HG03571 (cell line): ENCODE data around the gene MPDZ.

Experiments
- ATAC-seq: cut with Tn5 transposase; IDR thresholded peaks from one replicate; pipeline ENCODE4 v1.9.1; 2021; ENCODE audit not compliant: unreplicated experiment

The MPDZ gene

DNA sequence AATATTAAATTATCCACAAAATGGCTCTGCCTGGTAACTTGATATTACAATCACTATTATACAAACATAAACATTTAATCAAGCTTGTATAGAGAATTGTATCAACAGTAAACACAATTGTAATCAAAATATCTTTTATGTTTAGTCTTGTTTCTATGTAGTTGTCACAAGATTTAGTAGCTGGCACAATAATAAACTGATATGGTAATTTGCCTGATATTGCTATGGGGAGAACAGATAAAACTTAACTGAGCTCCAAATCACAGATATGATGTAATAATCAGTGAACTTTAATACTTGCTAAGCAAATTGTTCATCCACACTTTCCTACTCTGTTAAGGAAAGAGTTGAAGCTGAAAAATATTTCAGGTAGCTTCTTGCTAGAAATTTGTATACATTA, 189.8 kb downstream of the MPDZ start:
- ATAC-seq = no peak

DNA sequence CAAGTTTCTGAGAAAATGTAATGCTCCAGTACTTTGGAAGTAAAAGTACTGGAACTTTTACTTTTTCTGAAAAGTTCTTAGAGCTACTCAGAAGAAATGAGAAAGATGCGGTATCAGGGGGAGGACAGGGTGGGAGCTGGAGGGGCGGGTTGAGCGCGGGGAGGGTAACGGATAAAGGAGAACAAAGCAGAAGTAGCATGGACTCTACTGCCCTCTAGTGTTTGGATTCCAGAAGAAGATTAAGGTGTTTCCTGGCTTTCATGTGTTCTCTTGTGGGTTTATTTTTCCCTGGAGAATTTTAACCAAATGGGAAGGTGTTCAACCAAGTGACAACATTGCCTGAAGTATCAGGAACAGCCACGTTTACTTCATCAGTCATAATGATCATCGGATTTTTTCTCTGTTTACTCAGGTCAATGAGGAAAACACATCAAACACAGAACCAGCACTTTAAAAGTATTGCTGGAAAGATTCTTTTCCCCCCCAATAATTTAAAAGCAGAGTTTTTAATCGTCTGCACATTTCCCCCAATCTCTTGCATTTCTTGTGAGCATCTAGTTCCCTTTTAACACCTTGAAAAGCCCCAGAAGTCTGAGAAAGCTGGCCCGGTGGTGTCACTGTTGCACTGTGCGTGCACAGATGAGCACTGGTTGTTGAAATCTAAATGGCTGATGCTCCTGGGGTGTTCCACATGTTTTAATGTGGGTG, 190.6 kb downstream of the MPDZ start:
- ATAC-seq = no peak

DNA sequence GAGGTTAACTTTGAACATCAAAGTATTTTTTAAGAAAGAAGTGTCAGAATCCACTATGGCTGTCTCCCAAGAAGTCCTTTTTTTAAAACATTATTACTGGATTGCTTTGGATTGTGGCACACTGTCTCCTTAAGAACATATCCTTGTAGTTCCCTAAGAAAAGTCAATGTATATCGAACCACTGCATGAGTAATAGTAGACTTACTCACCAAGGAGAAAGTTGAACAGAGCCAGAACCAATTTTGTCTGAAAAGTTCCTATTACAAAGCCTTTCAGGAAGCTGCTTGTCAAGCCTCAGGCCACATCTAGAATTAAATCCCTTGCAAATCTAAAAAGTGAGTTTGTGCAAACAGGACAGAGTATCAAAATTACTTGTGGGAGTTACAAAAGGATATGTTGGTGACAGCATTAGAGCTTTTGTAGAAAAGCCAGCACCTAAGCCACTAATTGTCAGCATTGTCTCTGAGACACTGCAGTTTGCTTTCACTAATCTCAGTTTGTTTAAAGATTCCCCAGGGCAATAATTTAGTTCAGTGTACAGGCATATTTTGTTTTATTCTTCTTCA, 195.4 kb downstream of the MPDZ start:
- no peak for ATAC-seq

DNA sequence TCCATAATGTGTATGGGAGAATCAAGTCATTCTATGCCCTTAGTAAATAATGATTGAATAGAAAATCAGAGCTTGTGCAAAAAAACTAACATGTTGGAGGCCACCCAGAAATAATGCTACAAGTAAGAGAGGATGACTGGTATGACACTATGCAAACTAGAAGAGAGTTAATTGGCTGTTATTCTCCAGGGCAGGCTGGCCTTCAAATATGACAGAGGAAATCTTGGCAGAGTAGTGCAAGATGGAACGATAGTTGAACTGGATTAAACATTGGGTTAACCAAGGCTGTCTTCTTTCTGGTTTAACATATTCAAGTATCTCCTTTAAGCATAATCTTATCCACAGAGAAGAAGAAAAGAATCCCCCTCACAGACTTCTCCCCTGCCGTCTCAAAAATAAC, 196.1 kb downstream of the MPDZ start:
- no peak for ATAC-seq

DNA sequence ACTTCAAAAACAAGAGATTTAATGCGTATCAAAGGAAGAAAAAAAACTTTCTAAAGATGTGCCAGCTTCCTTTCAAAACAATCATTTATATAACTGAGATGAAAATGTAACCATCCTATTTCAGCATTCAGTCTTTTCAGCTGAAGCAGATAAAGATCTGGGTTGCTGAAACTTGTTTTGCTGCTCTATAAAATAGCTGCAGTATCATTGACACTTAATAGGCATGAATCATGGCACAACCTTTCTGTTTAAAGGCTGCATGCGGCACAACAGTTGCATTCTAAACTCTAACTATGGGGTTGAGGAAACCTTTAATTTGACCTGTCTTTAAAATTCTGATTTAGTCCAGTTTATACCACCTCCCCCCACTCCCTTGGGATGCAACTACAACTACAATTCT, 196.7 kb downstream of the MPDZ start:
- ATAC-seq = no peak

DNA sequence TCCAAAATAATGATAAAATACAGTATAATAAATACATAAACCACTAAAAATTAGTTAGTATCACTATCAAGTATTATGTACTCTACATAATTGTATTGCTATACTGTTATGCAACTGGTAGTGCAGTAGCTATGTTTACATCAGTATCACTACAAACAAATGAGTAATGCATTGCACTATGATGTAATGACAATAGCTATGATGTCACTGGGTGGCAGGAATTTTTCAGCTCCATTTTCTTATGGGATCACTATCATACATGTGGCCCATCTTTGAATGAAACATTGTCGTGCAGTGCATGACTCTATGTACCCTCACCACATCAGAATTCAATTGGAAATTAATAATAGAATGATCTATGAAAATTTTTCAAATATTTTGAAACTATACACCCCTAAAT, 201.3 kb downstream of the MPDZ start:
- ATAC-seq = no peak

DNA sequence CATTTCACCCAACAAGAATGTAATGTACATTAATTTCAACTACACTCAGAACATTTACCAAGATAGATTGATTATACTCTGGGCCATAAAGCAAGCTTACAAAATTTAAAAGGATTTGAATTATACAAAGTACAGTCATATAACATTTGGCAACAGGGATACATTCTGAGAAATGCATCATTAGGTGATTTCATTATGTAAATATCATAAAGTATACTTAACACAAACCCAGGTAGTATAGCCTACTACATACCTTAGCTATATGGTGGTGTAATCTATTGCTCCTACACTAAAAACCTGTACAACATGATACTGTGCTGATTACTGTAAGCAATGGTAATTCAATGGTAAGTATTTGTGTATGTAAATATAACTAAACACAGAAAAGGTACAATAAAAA, 202.9 kb downstream of the MPDZ start:
- no peak for ATAC-seq

DNA sequence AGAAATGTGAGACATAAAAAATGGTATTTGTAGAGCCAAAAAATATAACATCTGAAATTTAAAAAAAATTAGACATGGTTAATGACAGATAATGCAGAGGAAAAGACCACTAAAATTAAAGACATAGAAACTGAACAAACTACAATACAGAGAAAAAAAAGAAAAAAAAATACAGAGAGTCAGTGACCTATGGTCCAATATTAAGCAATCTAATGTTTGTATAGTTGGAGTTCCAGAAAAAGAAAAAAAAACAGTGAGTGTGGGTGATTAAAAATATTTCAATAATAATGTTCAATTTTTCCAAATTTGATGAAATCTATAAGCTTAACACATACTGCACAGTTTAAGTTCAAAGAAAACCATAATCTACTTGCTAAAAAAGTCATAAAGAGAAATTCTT, 207.6 kb downstream of the MPDZ start:
- ATAC-seq = no peak

DNA sequence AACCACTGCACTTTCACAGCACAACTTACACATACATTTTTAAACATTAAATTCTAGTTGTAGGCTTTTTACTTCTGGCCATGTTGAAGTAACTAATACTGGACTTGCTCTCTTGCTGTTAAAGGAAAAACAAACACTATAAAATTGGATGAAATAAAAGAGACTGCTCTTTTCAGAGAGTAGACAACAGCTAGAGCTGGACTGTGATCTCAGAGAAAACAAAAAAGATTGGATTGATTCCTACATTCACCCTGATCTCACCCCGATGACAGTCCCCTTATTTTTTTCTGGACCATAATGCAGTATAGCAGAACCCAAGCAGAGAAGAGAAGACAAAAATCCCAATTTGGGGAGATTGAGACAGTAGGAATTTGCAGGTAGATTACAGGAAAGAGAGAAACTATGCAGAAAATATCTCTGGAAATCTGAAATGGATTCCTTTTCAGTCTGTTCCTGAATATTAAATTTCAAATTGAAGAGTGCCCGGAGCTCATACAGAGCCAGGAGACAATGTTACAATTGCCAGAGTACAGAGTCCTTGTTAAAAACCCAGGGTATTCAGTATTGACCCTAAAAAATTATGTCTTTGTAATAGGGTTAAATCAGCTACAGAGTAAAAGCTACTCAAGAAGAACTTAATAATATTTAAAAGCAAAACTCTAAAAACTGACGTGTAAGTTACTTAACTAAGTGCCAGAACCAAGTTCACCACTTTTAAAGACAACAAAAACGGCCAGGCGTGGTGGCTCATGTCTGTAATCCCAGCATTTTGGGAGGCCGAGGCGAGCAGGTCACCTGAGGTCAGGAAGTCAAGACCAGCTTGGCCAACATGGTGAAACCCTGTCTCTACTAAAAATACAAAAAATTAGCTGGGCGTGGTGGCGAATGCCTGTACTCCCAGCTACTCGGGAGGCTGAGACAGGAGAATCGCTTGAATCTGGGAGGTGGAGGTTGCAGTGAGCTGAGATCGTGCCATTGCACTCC, 208.6 kb downstream of the MPDZ start:
- no peak for ATAC-seq

DNA sequence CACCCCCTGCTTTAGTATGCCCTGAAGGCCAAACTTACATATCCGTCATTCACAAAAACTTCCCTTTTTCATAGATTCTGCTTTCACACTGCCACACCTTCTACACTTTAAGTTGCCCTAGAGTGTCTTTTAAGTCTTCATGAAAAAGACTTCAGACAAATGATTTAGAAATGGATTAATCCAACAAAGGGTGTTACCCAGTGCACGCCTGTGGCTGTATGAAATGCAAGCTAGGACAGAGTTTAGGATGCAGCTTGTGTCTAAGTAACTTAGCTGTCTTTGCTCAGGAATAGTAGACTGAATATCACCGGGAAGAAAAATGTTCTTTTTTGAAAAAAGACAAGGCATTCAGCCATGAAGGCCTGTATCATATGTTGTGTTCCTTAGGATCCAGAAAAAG, 210.0 kb downstream of the MPDZ start:
- no peak for ATAC-seq

DNA sequence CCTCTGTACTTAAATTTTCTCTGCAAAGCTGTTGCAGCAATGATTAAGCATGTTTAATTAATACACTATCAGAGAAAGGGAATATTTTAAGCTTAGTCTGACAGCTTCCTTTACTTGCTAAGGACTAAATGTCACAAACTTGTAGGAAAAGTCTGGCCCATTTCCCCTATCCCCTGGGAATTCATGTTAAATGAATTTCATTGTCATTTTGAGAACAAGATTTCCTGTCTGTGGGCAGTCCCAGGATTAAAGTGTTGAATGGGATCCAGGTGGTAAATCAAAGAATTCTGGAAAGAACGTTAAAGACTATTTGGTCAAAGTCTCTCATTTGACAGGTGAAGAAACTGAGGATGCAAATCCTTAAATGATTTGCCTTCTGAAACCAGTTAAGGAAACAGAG, 214.8 kb downstream of the MPDZ start:
- ATAC-seq = no peak

DNA sequence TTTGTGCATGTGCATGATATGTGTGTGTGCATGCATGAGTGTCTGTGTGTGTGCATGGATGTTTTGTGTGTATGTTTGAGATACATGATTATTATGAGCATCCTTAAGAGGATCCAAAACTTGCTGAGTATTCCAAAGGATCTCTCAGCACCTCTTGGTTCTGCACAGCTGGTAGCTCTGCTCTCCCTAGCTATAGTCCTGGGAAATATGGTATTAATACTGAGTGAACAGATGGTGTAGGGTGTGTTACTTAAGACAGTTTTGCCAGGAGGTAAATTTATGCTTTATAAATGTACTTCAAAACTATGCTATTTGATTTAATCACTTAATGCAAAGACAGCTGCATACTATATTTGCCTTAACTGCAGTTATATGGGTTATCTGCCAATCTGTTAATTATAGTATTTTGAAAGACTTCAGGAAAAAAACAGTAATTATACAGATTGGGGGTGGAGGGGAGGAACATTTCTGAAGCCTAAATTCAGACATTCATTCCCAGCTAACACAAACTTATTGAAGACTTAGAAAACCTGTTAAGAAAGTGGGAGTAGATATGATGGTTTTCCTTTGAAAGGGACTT, 215.5 kb downstream of the MPDZ start:
- ATAC-seq = no peak

DNA sequence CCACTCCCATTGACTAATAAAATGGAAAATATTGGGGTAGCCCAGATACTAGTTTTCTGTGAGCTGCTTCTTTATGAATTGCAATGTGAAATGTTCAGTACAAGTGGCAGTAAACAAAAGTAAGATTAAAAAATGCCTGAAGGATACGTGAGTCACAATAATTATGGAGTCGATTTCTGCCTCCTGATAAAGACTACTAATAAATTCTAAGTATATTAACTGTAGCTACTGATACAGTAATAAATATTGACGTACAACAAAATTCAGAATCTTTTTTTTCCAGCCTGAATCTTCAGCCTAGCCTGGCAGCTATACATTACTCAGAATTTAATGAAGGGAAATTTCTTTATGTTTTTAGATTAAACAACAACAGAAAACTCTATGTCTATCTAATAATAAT, 218.1 kb downstream of the MPDZ start:
- ATAC-seq = no peak
